Aorta (tissue), 4 donors: ENCODE measurements around the gene POLR2E. TPM values are rescaled to one million over a fixed set of nuclear protein-coding genes. Genes with fewer than 3 reads are reported as not detected.

ENCODE experiments used
- polyA plus RNA-seq, 2 donors: library from polyadenylated mRNA; stranded (reverse); fragments of 200-250 nt; gene quantifications; one replicate each; pipeline ENCODE4 v1.2.3, GENCODE V29; 2013
- total RNA-seq, 2 donors: library from RNA; stranded (reverse); fragmentation: NEBNext Ultra II Directional; extraction: Animal tissue kit (Norgen Biotek cat#: 25700); gene quantifications; one replicate each; pipeline ENCODE4 v1.2.1, GENCODE V29; 2021
- donor health status: healthy with polysubstance abuse.
- donor health status: Bipolar disorder and iron deficiency.
- donor health status: DM: no; HTN: no; CAD: no.
- donor health status: DM: yes; HTN: yes; CAD: no.

The POLR2E gene
- total and polyA plus RNA-seq, 4 donors: 83.5 to 116 (median 93.6) TPM

Other genes starting within 250 kb of the POLR2E start
- gene ELANE, start 243.1 kb downstream of the POLR2E start, total RNA-seq: 1 to 10 TPM in 1 of 2 donors, not detected in 1; 2.0 TPM
- gene ELANE, start 243.1 kb downstream of the POLR2E start, polyA plus RNA-seq: not detected
- 100 to 1,000 TPM; 104 to 354 TPM for gene CFD, start 235.7 kb downstream of the POLR2E start, total RNA-seq
- 10 to 100 TPM in 1 of 2 donors, 1 to 10 TPM in 1; 3.3 to 23.9 TPM for gene CFD, start 235.7 kb downstream of the POLR2E start, polyA plus RNA-seq
- 10 to 100 TPM; 31.5 to 36.5 TPM for gene MED16, start 202.2 kb downstream of the POLR2E start, total RNA-seq
- gene MED16, start 202.2 kb downstream of the POLR2E start, polyA plus RNA-seq: 100 to 1,000 TPM in 1 of 2 donors, 10 to 100 TPM in 1; 22.9 to 165 TPM
- gene RNU6-9, start 201.9 kb downstream of the POLR2E start, total RNA-seq: not detected
- gene RNU6-9, start 201.9 kb downstream of the POLR2E start, polyA plus RNA-seq: not detected
- gene R3HDM4, start 182.2 kb downstream of the POLR2E start, total RNA-seq: 10 to 100 TPM; 41.6 to 43.8 TPM
- gene R3HDM4, start 182.2 kb downstream of the POLR2E start, polyA plus RNA-seq: 10 to 100 TPM; 19.7 to 36.2 TPM
- gene KISS1R, start 178.0 kb downstream of the POLR2E start, total RNA-seq: not detected
- gene KISS1R, start 178.0 kb downstream of the POLR2E start, polyA plus RNA-seq: not detected
- gene ARID3A, start 169.3 kb downstream of the POLR2E start, total RNA-seq: 10 to 100 TPM in 1 of 2 donors, 1 to 10 TPM in 1; 9.3 to 13.8 TPM
- gene ARID3A, start 169.3 kb downstream of the POLR2E start, polyA plus RNA-seq: 1 to 10 TPM in 1 of 2 donors, under 1 TPM in 1; 0.97 to 1.3 TPM
- 10 to 100 TPM; 15.5 to 16.1 TPM for gene WDR18, start 111.0 kb downstream of the POLR2E start, total RNA-seq
- 10 to 100 TPM; 20.9 to 68.8 TPM for gene WDR18, start 111.0 kb downstream of the POLR2E start, polyA plus RNA-seq
- gene GRIN3B, start 95.0 kb downstream of the POLR2E start, total RNA-seq: 1 to 10 TPM in 1 of 2 donors, under 1 TPM in 1; 0.10 to 1.3 TPM
- not detected for gene GRIN3B, start 95.0 kb downstream of the POLR2E start, polyA plus RNA-seq
- gene TMEM259, start 74.3 kb downstream of the POLR2E start, total RNA-seq: 100 to 1,000 TPM; 118 to 142 TPM
- gene TMEM259, start 74.3 kb downstream of the POLR2E start, polyA plus RNA-seq: 100 to 1,000 TPM in 1 of 2 donors, 10 to 100 TPM in 1; 50.1 to 434 TPM
- not detected for gene RNU6-2, start 73.9 kb downstream of the POLR2E start, total RNA-seq
- gene RNU6-2, start 73.9 kb downstream of the POLR2E start, polyA plus RNA-seq: not detected
- 100 to 1,000 TPM; 142 to 185 TPM for gene CNN2, start 68.8 kb downstream of the POLR2E start, total RNA-seq
- 100 to 1,000 TPM in 1 of 2 donors, 10 to 100 TPM in 1; 53.2 to 141 TPM for gene CNN2, start 68.8 kb downstream of the POLR2E start, polyA plus RNA-seq
- 10 to 100 TPM in 1 of 2 donors, 1 to 10 TPM in 1; 9.5 to 20.6 TPM for gene ABCA7, start 55.3 kb downstream of the POLR2E start, total RNA-seq
- gene ABCA7, start 55.3 kb downstream of the POLR2E start, polyA plus RNA-seq: 1 to 10 TPM; 1.9 to 7.6 TPM
- gene ARHGAP45, start 28.2 kb downstream of the POLR2E start, total RNA-seq: 10 to 100 TPM; 15.3 to 38.6 TPM
- gene ARHGAP45, start 28.2 kb downstream of the POLR2E start, polyA plus RNA-seq: 10 to 100 TPM in 1 of 2 donors, 1 to 10 TPM in 1; 7.4 to 21.8 TPM
- gene GPX4, start 8.6 kb upstream of the POLR2E start, total RNA-seq: 100 to 1,000 TPM; 165 to 236 TPM
- 100 to 1,000 TPM; 696 to 786 TPM for gene GPX4, start 8.6 kb upstream of the POLR2E start, polyA plus RNA-seq
- gene SBNO2, start 78.9 kb upstream of the POLR2E start, total RNA-seq: 100 to 1,000 TPM in 1 of 2 donors, 10 to 100 TPM in 1; 97.2 to 165 TPM
- gene SBNO2, start 78.9 kb upstream of the POLR2E start, polyA plus RNA-seq: 10 to 100 TPM; 11.0 to 53.3 TPM
- gene STK11, start 110.4 kb upstream of the POLR2E start, total RNA-seq: 10 to 100 TPM; 39.4 to 59.5 TPM
- gene STK11, start 110.4 kb upstream of the POLR2E start, polyA plus RNA-seq: 10 to 100 TPM; 30.1 to 58.9 TPM
- gene CBARP, start 142.6 kb upstream of the POLR2E start, total RNA-seq: 1 to 10 TPM; 3.0 to 3.7 TPM
- gene CBARP, start 142.6 kb upstream of the POLR2E start, polyA plus RNA-seq: 1 to 10 TPM in 1 of 2 donors, under 1 TPM in 1; 0.88 to 1.1 TPM
- 100 to 1,000 TPM in 1 of 2 donors, 10 to 100 TPM in 1; 92.8 to 102 TPM for gene ATP5F1D, start 146.4 kb upstream of the POLR2E start, total RNA-seq
- 100 to 1,000 TPM; 131 to 164 TPM for gene ATP5F1D, start 146.4 kb upstream of the POLR2E start, polyA plus RNA-seq
- 100 to 1,000 TPM; 112 to 121 TPM for gene MIDN, start 153.2 kb upstream of the POLR2E start, total RNA-seq
- 10 to 100 TPM; 11.8 to 27.4 TPM for gene MIDN, start 153.2 kb upstream of the POLR2E start, polyA plus RNA-seq
- gene CIRBP, start 174.0 kb upstream of the POLR2E start, total RNA-seq: 100 to 1,000 TPM; 391 to 397 TPM
- gene CIRBP, start 174.0 kb upstream of the POLR2E start, polyA plus RNA-seq: 1,000 to 10,000 TPM in 1 of 2 donors, 100 to 1,000 TPM in 1; 252 to 1,634 TPM
- gene FAM174C, start 180.2 kb upstream of the POLR2E start, total RNA-seq: 10 to 100 TPM; 21.9 to 23.3 TPM
- gene FAM174C, start 180.2 kb upstream of the POLR2E start, polyA plus RNA-seq: 10 to 100 TPM; 43.8 to 68.8 TPM
- gene EFNA2, start 190.5 kb upstream of the POLR2E start, total RNA-seq: not detected
- gene EFNA2, start 190.5 kb upstream of the POLR2E start, polyA plus RNA-seq: 1 to 10 TPM in 1 of 2 donors, not detected in 1; 2.8 TPM